Coronary artery (tissue), 2 donors: ENCODE results near the gene CKB.

Experiments
- DNase-seq: peaks from one replicate; pipeline ENCODE4 v3.0.0-alpha.2; 2017; ENCODE audit warnings: low spot score
- H3K27ac ChIP-seq, 2 donors: fragments of 200-600 bp; sonication (generic); one replicate each; pipeline ENCODE4 v1.5.1; 2016 to 2019
- H3K4me3 ChIP-seq: fragments of 200-600 bp; sonication (generic); 2 replicates; pipeline ENCODE4 v1.5.1; 2016; ENCODE audit warnings: mild to moderate bottlenecking, moderate library complexity
- TF ChIP-seq, protein P1 (sequence below): fragments of 200-600 bp; sonication (generic); IDR thresholded peaks from one replicate; pipeline ENCODE4 v1.5.1; 2019; ENCODE audit warnings: antibody characterized with exemption

The CKB gene

DNA sequence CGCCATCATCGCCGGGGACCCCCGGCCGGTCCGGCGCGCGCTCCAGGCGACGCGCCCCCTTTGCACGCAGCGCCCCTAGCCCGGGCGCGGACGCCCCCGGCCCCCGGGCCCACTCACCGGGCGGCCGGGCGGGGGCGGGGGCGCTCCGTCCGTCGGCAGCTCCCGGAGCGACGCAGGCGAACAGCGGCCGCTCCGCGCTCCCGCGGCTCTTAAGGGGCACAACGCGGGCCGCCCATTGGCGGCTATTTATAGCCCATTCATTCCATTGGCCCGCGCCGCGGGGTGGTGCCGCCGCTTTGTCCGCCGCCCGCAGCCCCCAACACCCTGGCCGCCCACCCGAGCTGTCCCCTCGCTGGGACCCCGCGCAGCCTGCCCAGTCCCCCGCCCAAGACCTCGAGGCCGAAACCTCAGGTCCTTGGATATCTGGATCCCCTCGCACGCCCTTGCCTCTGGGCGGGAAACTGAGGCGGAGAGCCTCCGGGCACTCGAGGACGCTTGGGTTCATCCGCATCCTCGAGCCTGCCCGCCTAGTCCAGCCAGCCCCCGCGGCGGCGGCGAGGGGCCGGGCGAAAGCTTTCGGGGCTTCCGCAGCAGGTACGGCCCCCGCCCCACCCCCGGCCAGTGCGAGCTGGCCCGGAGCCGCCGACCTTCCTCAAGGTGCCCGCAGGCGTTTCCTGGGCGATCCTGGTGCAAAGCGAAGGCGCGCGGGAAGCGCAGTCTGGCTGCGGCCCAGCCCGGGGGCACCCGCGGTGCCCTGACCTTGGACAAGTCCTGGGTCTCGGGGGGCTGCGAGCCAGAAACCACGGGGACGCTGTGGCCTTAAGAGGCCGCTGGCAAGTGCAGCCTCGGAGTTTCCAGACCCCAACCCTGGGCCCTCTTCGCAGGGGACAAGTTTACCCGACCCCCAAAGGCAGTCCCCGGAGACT, at the start of gene CKB:
CKB (minus strand) TSS at position 182 of the 926 bp plus-strand sequence. CDS start 337 bp downstream, outside the sequence.
- peak within 1 kb of the TSS; percentile 76 to 96 for H3K27ac ChIP-seq
- peak; percentile 76 for DNase-seq
- H3K4me3 ChIP-seq: peak within 1 kb of the TSS; percentile 74
- TF ChIP-seq, protein P1, sequence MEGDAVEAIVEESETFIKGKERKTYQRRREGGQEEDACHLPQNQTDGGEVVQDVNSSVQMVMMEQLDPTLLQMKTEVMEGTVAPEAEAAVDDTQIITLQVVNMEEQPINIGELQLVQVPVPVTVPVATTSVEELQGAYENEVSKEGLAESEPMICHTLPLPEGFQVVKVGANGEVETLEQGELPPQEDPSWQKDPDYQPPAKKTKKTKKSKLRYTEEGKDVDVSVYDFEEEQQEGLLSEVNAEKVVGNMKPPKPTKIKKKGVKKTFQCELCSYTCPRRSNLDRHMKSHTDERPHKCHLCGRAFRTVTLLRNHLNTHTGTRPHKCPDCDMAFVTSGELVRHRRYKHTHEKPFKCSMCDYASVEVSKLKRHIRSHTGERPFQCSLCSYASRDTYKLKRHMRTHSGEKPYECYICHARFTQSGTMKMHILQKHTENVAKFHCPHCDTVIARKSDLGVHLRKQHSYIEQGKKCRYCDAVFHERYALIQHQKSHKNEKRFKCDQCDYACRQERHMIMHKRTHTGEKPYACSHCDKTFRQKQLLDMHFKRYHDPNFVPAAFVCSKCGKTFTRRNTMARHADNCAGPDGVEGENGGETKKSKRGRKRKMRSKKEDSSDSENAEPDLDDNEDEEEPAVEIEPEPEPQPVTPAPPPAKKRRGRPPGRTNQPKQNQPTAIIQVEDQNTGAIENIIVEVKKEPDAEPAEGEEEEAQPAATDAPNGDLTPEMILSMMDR: no peak

DNA sequence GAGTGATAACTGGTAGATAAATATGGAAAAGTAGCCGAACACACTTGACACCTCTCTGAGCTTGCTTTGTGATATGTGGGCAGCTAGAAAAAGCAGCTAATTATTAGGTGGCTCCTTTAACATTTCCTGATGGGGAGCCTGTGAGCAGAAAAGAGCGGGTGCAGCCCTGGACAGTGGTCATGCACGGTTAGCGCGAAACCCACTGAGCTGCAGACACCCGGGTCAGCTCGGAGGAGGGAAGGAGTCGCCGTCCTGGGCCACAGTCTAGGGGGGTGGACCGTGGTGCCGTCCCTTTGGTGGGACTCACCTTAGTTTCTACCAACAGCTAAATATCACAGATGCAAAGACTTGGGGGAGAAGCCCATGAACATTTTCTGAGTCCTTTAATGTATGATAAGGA, 46.8 kb upstream of the CKB start:
- no peak for DNase-seq
- Histone ChIP-seq H3K4me3 (no peak overlapping the region), H3K27ac (no peak overlapping the region)
- TF ChIP-seq, protein P1: no peak

DNA sequence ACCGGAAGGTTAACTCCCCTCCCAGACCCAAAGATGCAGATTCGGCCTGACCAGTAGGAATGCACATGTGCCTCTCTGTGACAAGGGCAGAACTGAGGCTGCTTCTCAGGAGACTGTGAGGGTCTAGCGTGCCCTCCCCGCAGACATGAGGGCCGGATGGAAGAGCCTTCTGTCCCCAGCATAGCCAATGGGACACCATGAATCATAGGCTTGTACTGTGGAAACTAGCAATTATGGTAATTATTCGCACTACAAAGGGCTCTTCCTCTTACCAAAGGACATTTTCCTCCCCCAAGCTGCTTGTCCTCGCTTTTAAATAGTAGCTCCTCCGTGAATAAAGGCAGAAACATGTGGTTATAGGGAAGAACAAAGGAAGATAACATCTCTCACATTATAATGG, 46.3 kb upstream of the CKB start:
- Histone ChIP-seq H3K4me3 (no peak overlapping the region), H3K27ac (no peak overlapping the region)
- TF ChIP-seq, protein P1: no peak
- DNase-seq: no peak

DNA sequence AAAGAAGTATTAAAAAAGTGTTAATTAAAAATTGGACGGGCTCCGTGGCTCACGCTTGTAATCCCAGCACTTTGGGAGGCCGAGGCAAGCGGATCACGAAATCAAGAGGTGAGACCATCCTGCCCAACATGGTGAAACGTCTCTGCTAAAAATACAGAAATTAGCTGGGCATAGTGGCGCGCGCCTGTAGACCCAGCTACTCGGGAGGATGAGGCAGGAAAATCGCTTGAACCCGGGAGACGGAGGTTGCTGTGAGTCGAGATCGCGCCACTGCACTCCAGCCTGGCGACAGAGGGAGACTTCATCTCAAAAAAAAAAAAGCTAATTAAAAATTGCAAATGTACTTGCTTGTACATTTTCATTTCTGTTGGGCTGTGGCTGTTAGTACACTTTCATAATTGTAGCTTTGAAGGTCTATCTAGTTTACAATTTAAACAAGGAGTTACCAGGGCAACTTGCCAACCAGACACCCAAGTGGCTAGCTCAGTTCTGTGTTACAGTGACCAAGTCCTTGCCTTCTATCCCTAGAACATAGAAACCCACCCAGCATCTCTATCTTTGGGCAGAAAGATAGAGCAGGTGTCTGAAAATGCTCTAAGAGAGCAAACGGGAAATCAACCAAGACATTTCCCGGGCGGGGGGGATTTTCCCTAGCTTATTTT, 41.3 kb upstream of the CKB start:
- TF ChIP-seq, protein P1: no peak
- Histone ChIP-seq H3K4me3 (peak overlapping the region; percentile 100), H3K27ac (no peak overlapping the region)
- no peak for DNase-seq

DNA sequence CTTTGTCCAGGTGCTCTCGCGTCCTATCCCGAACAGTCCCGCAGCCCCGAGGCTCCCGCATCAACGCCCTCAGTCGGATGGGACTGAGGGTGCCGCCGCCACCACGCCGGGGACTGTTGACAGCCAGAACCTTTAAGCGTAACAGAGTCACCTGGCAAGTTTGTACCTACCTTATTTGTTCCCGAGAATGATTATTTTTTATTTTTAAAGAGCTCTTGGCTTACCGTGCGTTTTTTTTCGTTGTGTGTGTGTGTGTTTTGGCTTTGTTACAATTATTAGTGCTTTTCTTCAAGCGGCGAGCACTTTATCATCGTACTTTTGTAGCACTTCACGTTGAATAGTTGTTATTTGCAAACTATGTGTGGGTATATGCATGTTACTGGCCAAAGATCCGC, 40.6 kb upstream of the CKB start:
- TF ChIP-seq, protein P1: no peak
- peak overlapping the region; percentile 89 to 99 for H3K27ac ChIP-seq
- H3K4me3 ChIP-seq: peak overlapping the region; percentile 100
- no peak for DNase-seq

DNA sequence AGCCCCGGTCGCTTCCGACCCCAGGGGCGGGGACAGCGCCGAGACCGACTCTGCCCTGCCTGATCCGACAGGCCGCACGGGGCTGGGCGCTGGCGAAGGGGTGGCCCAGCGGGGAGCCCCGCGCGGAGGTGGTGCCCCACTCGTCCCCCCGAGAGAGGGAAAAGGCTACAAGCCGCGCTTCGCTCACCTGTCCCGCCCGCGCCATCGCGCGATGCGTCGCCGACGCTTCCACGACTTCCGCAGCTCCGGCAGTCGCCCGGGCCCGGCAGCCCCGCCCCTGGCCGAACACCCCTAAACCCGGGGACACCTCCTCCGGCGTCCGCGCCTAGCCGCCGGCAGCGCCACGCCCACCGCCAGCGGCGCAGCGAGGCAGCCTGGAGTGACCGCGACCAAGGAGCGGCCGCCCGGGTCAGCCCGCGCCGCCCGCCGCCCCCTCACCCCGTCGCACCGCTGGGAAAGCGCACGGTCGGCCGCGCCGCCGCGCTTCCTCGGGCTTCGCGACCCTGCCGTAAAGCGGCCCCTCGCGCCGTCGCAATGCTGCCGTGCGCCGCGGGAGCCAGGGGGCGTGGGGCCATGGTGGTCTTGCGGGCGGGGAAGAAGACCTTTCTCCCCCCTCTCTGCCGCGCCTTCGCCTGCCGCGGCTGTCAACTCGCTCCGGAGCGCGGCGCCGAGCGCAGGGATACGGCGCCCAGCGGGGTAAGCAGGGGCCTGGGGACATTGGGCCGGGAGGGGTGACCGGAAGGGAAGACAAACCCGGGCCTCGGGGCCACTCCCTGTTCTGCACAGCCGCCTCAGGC, 40.0 kb upstream of the CKB start, which contains the start of the genes BAG5 and COA8:
BAG5 (minus strand) TSS at position 229 of the 797 bp plus-strand sequence. CDS start 1,493 bp downstream, outside the sequence.
COA8 (plus strand) TSS at position 532 of the 797 bp plus-strand sequence; CDS start at position 574, 42 bp downstream.
- peak within 1 kb of the TSS; percentile 89 to 99 for H3K27ac ChIP-seq
- TF ChIP-seq, protein P1: no peak
- peak; percentile 88 for DNase-seq
- peak within 1 kb of the TSS; percentile 100 for H3K4me3 ChIP-seq
